Aorta (tissue), 5 donors: Measurements from ENCODE around the gene FSTL1. TPM values are rescaled to one million over a fixed set of nuclear protein-coding genes. Genes with fewer than 3 reads are reported as not detected.

Source experiments
- ATAC-seq: fragments of 200-7000 bp; cut with Tn5 transposase; one replicate; pipeline ENCODE4 v1.9.1; 2022; ENCODE audit warnings: moderate library complexity; ENCODE audit not compliant: low FRiP score
- DNase-seq, 2 donors: peaks; one replicate each; pipeline ENCODE4 v3.0.0-alpha.2; 2020
- H3K27ac ChIP-seq, 2 donors: one replicate each; pipeline ENCODE4 v1.5.1; 2013; ENCODE audit warnings: low read length in 2 of 2, mild to moderate bottlenecking in 2 of 2, moderate library complexity in 2 of 2, control low read depth in 1 of 2, inconsistent platforms in 1 of 2, low read depth in 1 of 2
- H3K27me3 ChIP-seq, 2 donors: one replicate each; pipeline ENCODE4 v1.6.1; 2013; ENCODE audit warnings: control low read depth in 1 of 2, low read length in 1 of 2, mild to moderate bottlenecking in 1 of 2, moderate library complexity in 1 of 2; ENCODE audit not compliant: insufficient read depth in 2 of 2, control insufficient read depth in 1 of 2
- H3K36me3 ChIP-seq, 2 donors: one replicate each; pipeline ENCODE4 v1.6.1; 2013; ENCODE audit warnings: control low read depth in 1 of 2, low read length in 1 of 2, mild to moderate bottlenecking in 1 of 2; ENCODE audit not compliant: insufficient read depth in 2 of 2, control insufficient read depth in 1 of 2
- H3K4me1 ChIP-seq, 2 donors: one replicate each; pipeline ENCODE4 v1.6.1; 2013; ENCODE audit warnings: low read length in 2 of 2, control low read depth in 1 of 2, mild to moderate bottlenecking in 1 of 2, moderate library complexity in 1 of 2; ENCODE audit not compliant: insufficient read depth in 2 of 2, control insufficient read depth in 1 of 2
- H3K4me3 ChIP-seq, 2 donors: one replicate each; pipeline ENCODE4 v1.5.1; 2013; ENCODE audit warnings: low read length in 2 of 2, control low read depth in 1 of 2, mild to moderate bottlenecking in 1 of 2
- H3K9me3 ChIP-seq: one replicate; pipeline ENCODE4 v1.6.1; 2013; ENCODE audit warnings: mild to moderate bottlenecking, low read length; ENCODE audit not compliant: control insufficient read depth
- WGBS, 2 donors: extraction: QIAGEN DNeasy Blood & Tissue Kit; methylation state at CpG; one replicate each; pipeline ENCODE4 v1.1.7; 2013; 5-methylcytosine and 5-hydroxymethylcytosine counted together
- intact Hi-C, 2 donors: fragments of 100-400 bp; cut with DNase I; formaldehyde crosslinking; loops; one replicate each; pipeline versions ENCODE4 v1.14.2 to v1.15.0; 2022
- polyA plus RNA-seq, 2 donors: library from polyadenylated mRNA; stranded (reverse); fragments of 200-250 nt; gene quantifications; one replicate each; pipeline ENCODE4 v1.2.3, GENCODE V29; 2013
- total RNA-seq, 2 donors: library from RNA; stranded (reverse); fragmentation: NEBNext Ultra II Directional; extraction: Animal tissue kit (Norgen Biotek cat#: 25700); gene quantifications; one replicate each; pipeline ENCODE4 v1.2.1, GENCODE V29; 2021
- donor health status: healthy with polysubstance abuse.
- donor health status: Bipolar disorder and iron deficiency.
- donor health status: DM: no; HTN: no; CAD: no.
- donor health status: DM: no; HTN: no; CAD: no.
- donor health status: DM: yes; HTN: yes; CAD: no.

FSTL1 gene
- total and polyA plus RNA-seq, 4 donors, result 103 to 833 (median 517) TPM

GRCh38 chr3:120449701-120450599 is 842 bp downstream of the FSTL1 start:
- 1% methylated on average over 32 of the region's 32 CpGs for WGBS, 2 donors
- no peaks in the 10 kb centered on the region for H3K9me3 ChIP-seq
- peak overlapping the region; percentile 90 to 98 for H3K4me3 ChIP-seq
- intact Hi-C loops, result loop anchor here (2.0 to 5.0 kb wide), 3 partner anchors 29 to 107 kb away; no protein-coding TSS in a partner anchor
- peak overlapping the region; percentile 90 to 97 for H3K27ac ChIP-seq
- H3K27me3 ChIP-seq, result no peaks in the 10 kb centered on the region
- H3K4me1 ChIP-seq, result peaks cover 0 to 8% of the 10 kb centered on the region in 2 donors
- peak; percentile 71 for ATAC-seq
- no peaks in the 10 kb centered on the region for H3K36me3 ChIP-seq
- peak; percentile 58 to 82 for DNase-seq

- Histone ChIP-seq H3K4me1 (peaks cover under 1 to 8% of the 10 kb centered on the region in 2 donors), H3K9me3 (no peaks in the 10 kb centered on the region), H3K4me3 (peak overlapping the region; percentile 90 to 98), H3K36me3 (no peaks in the 10 kb centered on the region), H3K27me3 (no peaks in the 10 kb centered on the region), H3K27ac (peak overlapping the region; percentile 61 to 93)
- intact Hi-C loops, result loop anchor here in 1 of 2 donors (2.0 to 5.0 kb wide), 2 partner anchors 28 to 48 kb away; no protein-coding TSS in a partner anchor
- ATAC-seq, result no peak
- 7 to 9% methylated on average over 6 of the region's 6 CpGs for WGBS, 2 donors
- DNase-seq, result no peak
Observed at GRCh38 chr3:120449251-120449650, 1.5 kb downstream of the FSTL1 start.

- ATAC-seq (no peak), DNase-seq (peak; percentile 61 to 66)
- Histone ChIP-seq H3K4me3 (peak overlapping the region; percentile 90 to 98), H3K27ac (peak overlapping the region; percentile 61 to 93), H3K9me3 (no peaks in the 10 kb centered on the region), H3K36me3 (no peaks in the 10 kb centered on the region), H3K4me1 (peaks cover 6 to 8% of the 10 kb centered on the region in 2 donors), H3K27me3 (no peaks in the 10 kb centered on the region)
- intact Hi-C loops, result loop anchor here in 1 of 2 donors (2.0 to 5.0 kb wide), 2 partner anchors 28 to 49 kb away; no protein-coding TSS in a partner anchor
- 7 to 9% methylated on average over 2 of the region's 2 CpGs for WGBS, 2 donors
Observed at GRCh38 chr3:120448756-120449155, 2.0 kb downstream of the FSTL1 start.

- ATAC-seq, result no peak
Observed at GRCh38 chr3:120446891-120447668, 3.7 kb downstream of the FSTL1 start.

GRCh38 chr3:120445654-120446053 is 5.1 kb downstream of the FSTL1 start:
- H3K9me3 ChIP-seq, result no peaks in the 10 kb centered on the region
- H3K27me3 ChIP-seq, result no peaks in the 10 kb centered on the region
- peak overlapping the region in 1 of 2 donors; percentile 80 for H3K27ac ChIP-seq
- peaks cover 11 to 17% of the 10 kb centered on the region in 2 donors for H3K4me1 ChIP-seq
- 25 to 26% methylated on average over 5 of the region's 5 CpGs for WGBS, 2 donors
- DNase-seq, result no peak
- ATAC-seq, result no peak
- peak overlapping the region in 1 of 2 donors; percentile 7 for H3K4me3 ChIP-seq
- intact Hi-C loops, result loop anchor here in 1 of 2 donors (5.0 kb wide), 1 partner anchor 52 kb away; no protein-coding TSS in a partner anchor
- no peaks in the 10 kb centered on the region for H3K36me3 ChIP-seq

More at GRCh38 chr3:120446891-120447668, 3.7 kb downstream of the FSTL1 start:
- peaks cover 7 to 8% of the 10 kb centered on the region in 2 donors for H3K4me1 ChIP-seq
- no peaks in the 10 kb centered on the region for H3K9me3 ChIP-seq
- DNase-seq, result no peak
- intact Hi-C loops, result loop anchor here in 1 of 2 donors (5.0 kb wide), 1 partner anchor 50 kb away; no protein-coding TSS in a partner anchor
- H3K27me3 ChIP-seq, result no peaks in the 10 kb centered on the region
- H3K4me3 ChIP-seq, result no peak overlapping the region
- H3K36me3 ChIP-seq, result no peaks in the 10 kb centered on the region
- peak overlapping the region in 1 of 2 donors; percentile 48 for H3K27ac ChIP-seq
- WGBS, 2 donors, result 14 to 15% methylated on average over 1 of the region's 1 CpG

- Histone ChIP-seq H3K4me1 (peaks cover 10 to 21% of the 10 kb centered on the region in 2 donors), H3K27me3 (no peaks in the 10 kb centered on the region), H3K4me3 (no peak overlapping the region), H3K9me3 (no peaks in the 10 kb centered on the region), H3K27ac (peak overlapping the region; percentile 41 to 46), H3K36me3 (no peaks in the 10 kb centered on the region)
- no peak for ATAC-seq
- WGBS, 2 donors, result 2 to 5% methylated on average over 1 of the region's 1 CpG
- intact Hi-C loops, result no loop called here
- DNase-seq, result no peak
Observed at GRCh38 chr3:120443626-120444123, 7.1 kb downstream of the FSTL1 start.

GRCh38 chr3:120442975-120443517 is 7.7 kb downstream of the FSTL1 start:
- H3K9me3 ChIP-seq, result no peaks in the 10 kb centered on the region
- DNase-seq, result no peak
- H3K4me3 ChIP-seq, result no peak overlapping the region
- H3K36me3 ChIP-seq, result no peaks in the 10 kb centered on the region
- WGBS, 2 donors, result 8 to 16% methylated on average over 1 of the region's 2 CpGs
- peaks cover 10 to 26% of the 10 kb centered on the region in 2 donors for H3K4me1 ChIP-seq
- H3K27ac ChIP-seq, result peak overlapping the region in 1 of 2 donors; percentile 74
- H3K27me3 ChIP-seq, result no peaks in the 10 kb centered on the region
- intact Hi-C loops, result no loop called here
- no peak for ATAC-seq

GRCh38 chr3:120441776-120442175 is 9.0 kb downstream of the FSTL1 start:
- 29 to 35% methylated on average over 4 of the region's 4 CpGs for WGBS, 2 donors
- H3K27ac ChIP-seq, result peak overlapping the region; percentile 31 to 78
- H3K4me3 ChIP-seq, result no peak overlapping the region
- H3K9me3 ChIP-seq, result no peaks in the 10 kb centered on the region
- ATAC-seq, result no peak
- DNase-seq, result no peak
- intact Hi-C loops, result no loop called here
- peaks cover 9 to 27% of the 10 kb centered on the region in 2 donors for H3K4me1 ChIP-seq
- H3K36me3 ChIP-seq, result no peaks in the 10 kb centered on the region
- H3K27me3 ChIP-seq, result no peaks in the 10 kb centered on the region
